Parathyroid adenoma (tissue), 2 donors: ENCODE measurements around the gene GPR183.

Experiments
- H2AFZ ChIP-seq: fragments of 300-600 bp; sonication (generic); one replicate; pipeline ENCODE4 v1.7.0; 2017; ENCODE audit warnings: antibody characterized with exemption, mild to moderate bottlenecking
- H3K27ac ChIP-seq: fragments of 300-600 bp; sonication (generic); one replicate; pipeline ENCODE4 v1.7.0; 2017
- H3K27me3 ChIP-seq: fragments of 300-600 bp; sonication (generic); one replicate; pipeline ENCODE4 v1.7.0; 2017; ENCODE audit warnings: low read length; ENCODE audit not compliant: control insufficient read depth, insufficient read depth
- H3K36me3 ChIP-seq: fragments of 300-600 bp; sonication (generic); one replicate; pipeline ENCODE4 v1.7.0; 2017; ENCODE audit warnings: low read length; ENCODE audit not compliant: control insufficient read depth, insufficient read depth
- H3K4me1 ChIP-seq: fragments of 300-600 bp; sonication (generic); one replicate; pipeline ENCODE4 v1.7.0; 2017; ENCODE audit warnings: control low read depth
- H3K4me2 ChIP-seq: fragments of 300-600 bp; sonication (generic); one replicate; pipeline ENCODE4 v1.7.0; 2017; ENCODE audit warnings: low read length
- H3K4me3 ChIP-seq: fragments of 300-600 bp; sonication (generic); one replicate; pipeline ENCODE4 v1.7.0; 2017; ENCODE audit warnings: low read depth, low read length
- H3K79me2 ChIP-seq: fragments of 300-600 bp; sonication (generic); one replicate; pipeline ENCODE4 v1.7.0; 2017; ENCODE audit warnings: control low read depth
- H3K9ac ChIP-seq: fragments of 300-600 bp; sonication (generic); one replicate; pipeline ENCODE4 v1.7.0; 2017; ENCODE audit warnings: mild to moderate bottlenecking
- H3K9me3 ChIP-seq: fragments of 300-600 bp; sonication (generic); one replicate; pipeline ENCODE4 v1.7.0; 2017; ENCODE audit warnings: low read length; ENCODE audit not compliant: control insufficient read depth
- CTCF ChIP-seq: fragments of 300-600 bp; sonication (generic); IDR thresholded peaks from one replicate; pipeline ENCODE4 v1.7.0; 2017; ENCODE audit warnings: antibody characterized with exemption, mild to moderate bottlenecking
- donor health status: primary hyperparathyroidism.

The GPR183 gene

GRCh38 chr13:99335603-99336002, 28.4 kb upstream of the GPR183 start:
- H3K27ac ChIP-seq, result no peak overlapping the region
- H3K27me3 ChIP-seq, result no peaks in the 10 kb centered on the region
- H3K9ac ChIP-seq, result no peak overlapping the region
- TF ChIP-seq CTCF, result no peak
- H3K9me3 ChIP-seq, result no peaks in the 10 kb centered on the region
- H3K4me1 ChIP-seq, result no peaks in the 10 kb centered on the region
- no peak overlapping the region for H2AFZ ChIP-seq
- no peak overlapping the region for H3K4me2 ChIP-seq
- no peaks in the 10 kb centered on the region for H3K36me3 ChIP-seq
- no peak overlapping the region for H3K4me3 ChIP-seq
- no peaks in the 10 kb centered on the region for H3K79me2 ChIP-seq

GRCh38 chr13:99335087-99335486, 27.9 kb upstream of the GPR183 start:
- no peak for TF ChIP-seq CTCF
- Histone ChIP-seq H3K36me3 (no peaks in the 10 kb centered on the region), H3K4me2 (no peak overlapping the region), H3K27ac (no peak overlapping the region), H3K9ac (no peak overlapping the region), H3K4me3 (no peak overlapping the region), H3K4me1 (no peaks in the 10 kb centered on the region), H2AFZ (no peak overlapping the region), H3K9me3 (no peaks in the 10 kb centered on the region), H3K27me3 (no peaks in the 10 kb centered on the region), H3K79me2 (no peaks in the 10 kb centered on the region)

GRCh38 chr13:99334221-99334620, 27.0 kb upstream of the GPR183 start:
- no peak overlapping the region for H3K9ac ChIP-seq
- no peak overlapping the region for H3K4me3 ChIP-seq
- TF ChIP-seq CTCF, result no peak
- no peak overlapping the region for H3K27ac ChIP-seq
- H3K79me2 ChIP-seq, result no peaks in the 10 kb centered on the region
- no peaks in the 10 kb centered on the region for H3K36me3 ChIP-seq
- H3K27me3 ChIP-seq, result no peaks in the 10 kb centered on the region
- H3K4me2 ChIP-seq, result no peak overlapping the region
- H3K9me3 ChIP-seq, result no peaks in the 10 kb centered on the region
- H2AFZ ChIP-seq, result no peak overlapping the region
- H3K4me1 ChIP-seq, result no peaks in the 10 kb centered on the region

- no peak overlapping the region for H3K4me2 ChIP-seq
- no peak for TF ChIP-seq CTCF
- no peaks in the 10 kb centered on the region for H3K79me2 ChIP-seq
- no peaks in the 10 kb centered on the region for H3K4me1 ChIP-seq
- no peaks in the 10 kb centered on the region for H3K9me3 ChIP-seq
- H3K27ac ChIP-seq, result no peak overlapping the region
- no peak overlapping the region for H3K9ac ChIP-seq
- H2AFZ ChIP-seq, result no peak overlapping the region
- no peaks in the 10 kb centered on the region for H3K27me3 ChIP-seq
- no peak overlapping the region for H3K4me3 ChIP-seq
- no peaks in the 10 kb centered on the region for H3K36me3 ChIP-seq
These were observed 25.3 kb upstream of the GPR183 start for GRCh38 chr13:99332456-99332855.

- no peaks in the 10 kb centered on the region for H3K27me3 ChIP-seq
- H3K36me3 ChIP-seq, result no peaks in the 10 kb centered on the region
- H3K9ac ChIP-seq, result no peak overlapping the region
- no peaks in the 10 kb centered on the region for H3K4me1 ChIP-seq
- no peak overlapping the region for H3K27ac ChIP-seq
- TF ChIP-seq CTCF, result no peak
- H3K79me2 ChIP-seq, result no peaks in the 10 kb centered on the region
- no peak overlapping the region for H3K4me2 ChIP-seq
- no peaks in the 10 kb centered on the region for H3K9me3 ChIP-seq
- no peak overlapping the region for H3K4me3 ChIP-seq
- H2AFZ ChIP-seq, result no peak overlapping the region
These were observed 24.7 kb upstream of the GPR183 start for GRCh38 chr13:99331881-99332293.
